Mesenchymal stem cell (in vitro differentiated cells and primary cell): ENCODE results near the gene CELA2B.
A peak's percentile ranks its signal among the peaks of the same experiment; 100 is the strongest.

Experiments used
- DNase-seq: peaks from one replicate; pipeline ENCODE4 v3.0.0-alpha.2; 2013
- H2AFZ ChIP-seq: one replicate; pipeline ENCODE4 v1.6.1; 2013; ENCODE audit warnings: low read depth, mild to moderate bottlenecking, control low read depth, inconsistent platforms, low read length, moderate library complexity
- H2AK5ac ChIP-seq: 2 replicates; pipeline ENCODE4 v1.6.1; 2013; ENCODE audit warnings: low read length, moderate library complexity, mild to moderate bottlenecking, inconsistent platforms; ENCODE audit not compliant: severe bottlenecking
- H2BK120ac ChIP-seq: one replicate; pipeline ENCODE4 v1.6.1; 2013; ENCODE audit warnings: low read depth, mild to moderate bottlenecking, inconsistent platforms, low read length, moderate library complexity
- H2BK12ac ChIP-seq, 2 experiments: one replicate each; pipeline ENCODE4 v1.6.1; 2013; ENCODE audit warnings: inconsistent platforms in 2 of 2, low read length in 2 of 2, mild to moderate bottlenecking in 2 of 2, moderate library complexity in 2 of 2, control low read depth in 1 of 2
- H2BK15ac ChIP-seq: one replicate; pipeline ENCODE4 v1.6.1; 2013; ENCODE audit warnings: mild to moderate bottlenecking, low read depth, inconsistent platforms; ENCODE audit not compliant: poor library complexity, severe bottlenecking
- H2BK5ac ChIP-seq: 2 replicates; pipeline ENCODE4 v1.6.1; 2013; ENCODE audit warnings: low read depth, mild to moderate bottlenecking, low read length, control low read depth, inconsistent platforms; ENCODE audit not compliant: poor library complexity, severe bottlenecking
- H3K14ac ChIP-seq, 2 experiments: one replicate each; pipeline ENCODE4 v1.6.1; 2013; ENCODE audit warnings: inconsistent platforms in 2 of 2, low read length in 2 of 2, control low read depth in 1 of 2, mild to moderate bottlenecking in 1 of 2, moderate library complexity in 1 of 2
- H3K18ac ChIP-seq, 2 experiments: one replicate each; pipeline ENCODE4 v1.6.1; 2013; ENCODE audit warnings: inconsistent platforms in 2 of 2, low read length in 2 of 2, control low read depth in 1 of 2, low read depth in 1 of 2, mild to moderate bottlenecking in 1 of 2
- H3K23ac ChIP-seq, 2 experiments: one replicate each; pipeline ENCODE4 v1.6.1; 2013; ENCODE audit warnings: inconsistent platforms in 2 of 2, low read length in 2 of 2, mild to moderate bottlenecking in 2 of 2, moderate library complexity in 2 of 2, control low read depth in 1 of 2
- H3K27ac ChIP-seq: 2 replicates; pipeline ENCODE4 v1.5.1; 2013; ENCODE audit warnings: mild to moderate bottlenecking, moderate library complexity, low read length, control low read depth, inconsistent platforms; ENCODE audit not compliant: poor library complexity, severe bottlenecking
- H3K27me3 ChIP-seq, 2 experiments: 2 replicates each; pipeline versions ENCODE4 v1.6.1 to v1.7.0; 2013; ENCODE audit warnings: low read length in 2 of 2, mild to moderate bottlenecking in 2 of 2, moderate library complexity in 2 of 2, control low read depth in 1 of 2, inconsistent platforms in 1 of 2; ENCODE audit not compliant: control insufficient read depth in 1 of 2, insufficient read depth in 1 of 2
- H3K36me3 ChIP-seq, 2 experiments: 2 replicates each; pipeline versions ENCODE4 v1.6.1 to v1.7.0; 2013; ENCODE audit warnings: low read length in 2 of 2, control low read depth in 1 of 2, inconsistent platforms in 1 of 2, low read depth in 1 of 2, mild to moderate bottlenecking in 1 of 2; ENCODE audit not compliant: insufficient read depth in 2 of 2, control insufficient read depth in 1 of 2
- H3K4ac ChIP-seq, 2 experiments: one replicate each; pipeline ENCODE4 v1.6.1; 2013; ENCODE audit warnings: inconsistent platforms in 2 of 2, low read length in 2 of 2, mild to moderate bottlenecking in 2 of 2, moderate library complexity in 2 of 2, control low read depth in 1 of 2, low read depth in 1 of 2
- H3K4me1 ChIP-seq: 2 replicates; pipeline ENCODE4 v1.6.1; 2013; ENCODE audit warnings: low read depth, low read length, control low read depth; ENCODE audit not compliant: control insufficient read depth, insufficient read depth
- H3K4me2 ChIP-seq: 2 replicates; pipeline ENCODE4 v1.6.1; 2013; ENCODE audit warnings: low read length, mild to moderate bottlenecking, inconsistent platforms; ENCODE audit not compliant: poor library complexity, severe bottlenecking
- H3K4me3 ChIP-seq, 2 experiments: 2 replicates each; pipeline versions ENCODE4 v1.5.1 to v1.7.0; 2013; ENCODE audit warnings: low read length in 2 of 2, mild to moderate bottlenecking in 2 of 2, control low read depth in 1 of 2, low read depth in 1 of 2; ENCODE audit not compliant: insufficient read depth in 1 of 2
- H3K79me1 ChIP-seq: replicated peaks from 2 replicates; pipeline ENCODE4 v1.6.1; 2013; ENCODE audit warnings: mild to moderate bottlenecking, control low read depth, low read length, inconsistent platforms; ENCODE audit not compliant: poor library complexity, severe bottlenecking
- H3K9ac ChIP-seq: 2 replicates; pipeline ENCODE4 v1.7.0; 2013; ENCODE audit warnings: mild to moderate bottlenecking, low read length, moderate library complexity
- H3K9me3 ChIP-seq: 2 replicates; pipeline ENCODE4 v1.7.0; 2013; ENCODE audit warnings: mild to moderate bottlenecking, low read length; ENCODE audit not compliant: control insufficient read depth
- H4K8ac ChIP-seq: one replicate; pipeline ENCODE4 v1.6.1; 2013; ENCODE audit warnings: inconsistent platforms, mild to moderate bottlenecking, low read length, moderate library complexity
- H4K91ac ChIP-seq: one replicate; pipeline ENCODE4 v1.6.1; 2013; ENCODE audit warnings: mild to moderate bottlenecking, low read length, inconsistent platforms
- WGBS: methylation state at CpG from one replicate; pipeline ENCODE4 v1.1.7; 2013; ENCODE audit warnings: mixed read lengths; 5-methylcytosine and 5-hydroxymethylcytosine counted together

Gene CELA2B

GRCh38 chr1:15454256-15454655 lies 21.6 kb upstream of the CELA2B start:
- H4K91ac ChIP-seq = no peak overlapping the region
- no peak overlapping the region for H2AFZ ChIP-seq
- H3K9me3 ChIP-seq = no peaks in the 10 kb centered on the region
- H3K14ac ChIP-seq = no peak overlapping the region
- no peak overlapping the region for H2BK15ac ChIP-seq
- no peak overlapping the region for H3K27ac ChIP-seq
- no peak overlapping the region for H3K4me3 ChIP-seq
- no peak overlapping the region for H2BK12ac ChIP-seq
- H3K4me2 ChIP-seq = no peak overlapping the region
- H3K4ac ChIP-seq = no peak overlapping the region
- H3K36me3 ChIP-seq = no peaks in the 10 kb centered on the region
- peak; percentile 55 for DNase-seq
- no peak overlapping the region for H4K8ac ChIP-seq
- no peak overlapping the region for H2BK120ac ChIP-seq
- no peak overlapping the region for H2AK5ac ChIP-seq
- WGBS = 69% methylated on average over 2 of the region's 3 CpGs
- H3K23ac ChIP-seq = no peak overlapping the region
- peaks cover 0 to 3% of the 10 kb centered on the region in 2 experiments for H3K27me3 ChIP-seq
- no peak overlapping the region for H3K9ac ChIP-seq
- H3K18ac ChIP-seq = no peak overlapping the region
- peaks cover 5% of the 10 kb centered on the region for H3K4me1 ChIP-seq
- H3K79me1 ChIP-seq = no peaks in the 10 kb centered on the region
- no peak overlapping the region for H2BK5ac ChIP-seq

GRCh38 chr1:15455522-15455921 lies 20.4 kb upstream of the CELA2B start:
- H2BK12ac ChIP-seq = no peak overlapping the region
- no peak overlapping the region for H3K18ac ChIP-seq
- H2AK5ac ChIP-seq = no peak overlapping the region
- H4K8ac ChIP-seq = no peak overlapping the region
- no peaks in the 10 kb centered on the region for H3K9me3 ChIP-seq
- H3K27ac ChIP-seq = no peak overlapping the region
- no peak overlapping the region for H3K4ac ChIP-seq
- no peak overlapping the region for H3K14ac ChIP-seq
- H2BK120ac ChIP-seq = no peak overlapping the region
- peaks cover 0 to 3% of the 10 kb centered on the region in 2 experiments for H3K27me3 ChIP-seq
- no peak overlapping the region for H3K23ac ChIP-seq
- no peak overlapping the region for H4K91ac ChIP-seq
- peaks cover 5% of the 10 kb centered on the region for H3K4me1 ChIP-seq
- no peaks in the 10 kb centered on the region for H3K79me1 ChIP-seq
- DNase-seq = peak; percentile 43
- H2BK15ac ChIP-seq = no peak overlapping the region
- no peak overlapping the region for H3K4me3 ChIP-seq
- WGBS = 94% methylated on average over 6 of the region's 6 CpGs
- no peak overlapping the region for H2BK5ac ChIP-seq
- H3K9ac ChIP-seq = no peak overlapping the region
- no peaks in the 10 kb centered on the region for H3K36me3 ChIP-seq
- no peak overlapping the region for H2AFZ ChIP-seq
- H3K4me2 ChIP-seq = no peak overlapping the region

GRCh38 chr1:15456313-15456954 lies 19.5 kb upstream of the CELA2B start, which contains the start of gene CELA2A:
CELA2A (plus strand) TSS chr1:15456732; CDS start chr1:15456754, 22 bp downstream.
- H3K4ac ChIP-seq = no peak within 1 kb of the TSS
- no peak within 1 kb of the TSS for H3K27ac ChIP-seq
- H3K9ac ChIP-seq = no peak within 1 kb of the TSS
- H3K18ac ChIP-seq = no peak within 1 kb of the TSS
- H3K79me1 ChIP-seq = no peaks in the 10 kb centered on the region
- no peak within 1 kb of the TSS for H2AFZ ChIP-seq
- no peak for DNase-seq
- no peak within 1 kb of the TSS for H3K14ac ChIP-seq
- no peak within 1 kb of the TSS for H2AK5ac ChIP-seq
- no peak within 1 kb of the TSS for H3K4me3 ChIP-seq
- no peak within 1 kb of the TSS for H2BK5ac ChIP-seq
- H3K4me2 ChIP-seq = no peak within 1 kb of the TSS
- H3K27me3 ChIP-seq = peaks cover 0 to 3% of the 10 kb centered on the region in 2 experiments
- peaks cover 5% of the 10 kb centered on the region for H3K4me1 ChIP-seq
- H3K9me3 ChIP-seq = no peaks in the 10 kb centered on the region
- no peak within 1 kb of the TSS for H4K91ac ChIP-seq
- WGBS = 91% methylated on average over 7 of the region's 8 CpGs
- no peak within 1 kb of the TSS for H2BK12ac ChIP-seq
- H3K36me3 ChIP-seq = no peaks in the 10 kb centered on the region
- no peak within 1 kb of the TSS for H2BK15ac ChIP-seq
- no peak within 1 kb of the TSS for H2BK120ac ChIP-seq
- no peak within 1 kb of the TSS for H4K8ac ChIP-seq
- H3K23ac ChIP-seq = no peak within 1 kb of the TSS

GRCh38 chr1:15457585-15457984 lies 18.3 kb upstream of the CELA2B start:
- no peaks in the 10 kb centered on the region for H3K9me3 ChIP-seq
- H3K79me1 ChIP-seq = no peaks in the 10 kb centered on the region
- no peak for DNase-seq
- no peak overlapping the region for H2AFZ ChIP-seq
- H2BK120ac ChIP-seq = no peak overlapping the region
- no peak overlapping the region for H4K8ac ChIP-seq
- H3K9ac ChIP-seq = no peak overlapping the region
- no peak overlapping the region for H3K18ac ChIP-seq
- H3K36me3 ChIP-seq = no peaks in the 10 kb centered on the region
- H3K27ac ChIP-seq = no peak overlapping the region
- H3K14ac ChIP-seq = no peak overlapping the region
- no peak overlapping the region for H4K91ac ChIP-seq
- no peak overlapping the region for H2BK12ac ChIP-seq
- H3K27me3 ChIP-seq = peaks cover 0 to 3% of the 10 kb centered on the region in 2 experiments
- H3K23ac ChIP-seq = no peak overlapping the region
- no peak overlapping the region for H3K4me3 ChIP-seq
- H2BK5ac ChIP-seq = no peak overlapping the region
- no peak overlapping the region for H3K4ac ChIP-seq
- 60% methylated on average over 1 of the region's 2 CpGs for WGBS
- H2BK15ac ChIP-seq = no peak overlapping the region
- H2AK5ac ChIP-seq = no peak overlapping the region
- H3K4me1 ChIP-seq = peaks cover 5% of the 10 kb centered on the region
- no peak overlapping the region for H3K4me2 ChIP-seq
